Measurements from ENCODE around the gene FBXL19.

- no peak for TF ChIP-seq POLR2AphosphoS5 (IDR thresholded peaks at IDR 0.05; ENCODE audit: control insufficient read depth, insufficient read depth, low read depth, low read length)
- no peak for TF ChIP-seq CEBPZ (IDR thresholded peaks at IDR 0.05; ENCODE audit: borderline replicate concordance, low read depth, low read length)
- TF ChIP-seq OTX1 (CRISPR knock-in tag; IDR thresholded peaks at IDR 0.05) = no peak
- no peak for TF ChIP-seq CTCF (IDR thresholded peaks at IDR 0.05 in 2 of 3, conservative IDR thresholded peaks at IDR 0.05 in 1 of 3; ENCODE audit: insufficient read depth in 2 of 3, low read depth in 1 of 3, low read length in 3 of 3)
- no peak for TF ChIP-seq MEIS2 (IDR thresholded peaks at IDR 0.05; ENCODE audit: partially characterized antibody)
- no peak for TF ChIP-seq ZKSCAN8 (CRISPR knock-in tag; IDR thresholded peaks at IDR 0.05)
- no peak for TF ChIP-seq MXI1 (IDR thresholded peaks at IDR 0.05; ENCODE audit: low read depth, low read length)
- TF ChIP-seq CBX2 (IDR thresholded peaks at IDR 0.05; ENCODE audit: insufficient read depth, low read length, poor library complexity, severe bottlenecking) = no peak
- no peak for TF ChIP-seq ZNF143 (CRISPR knock-in tag; IDR thresholded peaks at IDR 0.05)
- TF ChIP-seq USF1 (CRISPR knock-in tag; IDR thresholded peaks at IDR 0.05) = no peak
- no peak for TF ChIP-seq RCOR1 (IDR thresholded peaks at IDR 0.05; ENCODE audit: borderline replicate concordance in 1 of 2, low read depth in 2 of 2, low read length in 2 of 2)
- no peak for TF ChIP-seq ESRRA (IDR thresholded peaks at IDR 0.05; ENCODE audit: borderline replicate concordance, low read depth)
- TF ChIP-seq DNMT1 (IDR thresholded peaks at IDR 0.05) = no peak
- no peak for TF ChIP-seq HNRNPLL (IDR thresholded peaks at IDR 0.05; ENCODE audit: low read depth, low read length, poor library complexity, severe bottlenecking)
Measured at GRCh38 chr16:30928390-30928789, 5.0 kb downstream of the FBXL19 start.

Data from K562 (cell line).